Natural killer cell treated with Interleukin-12 subunit alpha and Interleukin-12 subunit beta and Interleukin-15 and Interleukin-18, amount 100 ng/mL, for 72 hours (primary cell): ENCODE data around the gene SPRY1. TPM values are rescaled to one million over a fixed set of nuclear protein-coding genes. Genes with fewer than 3 reads are reported as not detected.

Source experiments
- ATAC-seq, 2 donors: fragments of 150-1000 bp; cut with Tn5 transposase in 1 of 2; sonication (Bioruptor Pico), chemical (Tn5 transposase) in 1 of 2; 2 replicates each; pipeline ENCODE4 v1.10.0; 2021
- DNase-seq: peaks from one replicate; pipeline ENCODE4 v3.0.0; 2022; ENCODE audit warnings: low spot score
- H3K27ac Mint-ChIP-seq, 2 donors: 1 replicate in 1 of 2; 2 replicates in 1 of 2; pipeline ENCODE4 v1.8.0; 2022; ENCODE audit warnings: mixed read lengths in 2 of 2, mild to moderate bottlenecking in 1 of 2, moderate library complexity in 1 of 2
- H3K27me3 Mint-ChIP-seq, 2 donors: 1 replicate in 1 of 2; 2 replicates in 1 of 2; pipeline ENCODE4 v1.8.0; 2022; ENCODE audit warnings: mixed read lengths in 2 of 2
- H3K36me3 Mint-ChIP-seq: one replicate; pipeline ENCODE4 v1.8.0; 2022; ENCODE audit warnings: mixed read lengths
- H3K4me1 Mint-ChIP-seq, 2 donors: 1 replicate in 1 of 2; 2 replicates in 1 of 2; pipeline ENCODE4 v1.8.0; 2022; ENCODE audit warnings: low read depth in 2 of 2, mixed read lengths in 2 of 2, mild to moderate bottlenecking in 1 of 2
- H3K4me3 Mint-ChIP-seq: one replicate; pipeline ENCODE4 v1.8.0; 2022; ENCODE audit warnings: mixed read lengths
- H3K9me3 Mint-ChIP-seq: 2 replicates; pipeline ENCODE4 v1.8.0; 2022; ENCODE audit warnings: mixed read lengths
- total RNA-seq, 2 donors: library from RNA; stranded (reverse); gene quantifications; one replicate each; pipeline ENCODE4 v1.2.3, GENCODE V29; 2022

The SPRY1 gene
- total RNA-seq, 2 donors from 2014 or later = 1.7 to 4.2 TPM

DNA sequence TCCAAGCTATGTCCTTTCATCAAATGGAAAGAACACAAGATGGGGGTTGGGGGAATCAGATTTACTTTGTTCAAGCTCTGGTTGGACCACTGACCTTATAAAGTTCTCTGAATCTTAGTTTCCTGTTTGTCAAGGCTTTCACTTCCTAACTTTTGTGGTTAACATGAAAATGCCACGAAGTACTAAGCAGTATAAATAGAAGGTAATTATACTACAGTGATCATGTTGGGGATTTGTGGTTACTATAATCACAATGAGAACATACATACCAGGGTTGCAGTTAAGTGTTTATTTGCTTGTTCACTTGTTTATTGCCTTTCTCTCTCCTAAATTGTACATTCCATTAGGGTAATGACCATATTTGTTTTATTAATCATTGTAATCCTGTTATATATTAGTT, 53.2 kb downstream of the SPRY1 start:
- DNase-seq (no peak), ATAC-seq (peak in 1 of 2 donors; percentile 51)
- Mint-ChIP-seq H3K4me1 (peaks cover 11 to 18% of the 10 kb centered on the region in 2 donors), H3K9me3 (no peaks in the 10 kb centered on the region), H3K36me3 (no peaks in the 10 kb centered on the region), H3K27me3 (no peaks in the 10 kb centered on the region), H3K27ac (no peak overlapping the region), H3K4me3 (peak overlapping the region; percentile 32)

DNA sequence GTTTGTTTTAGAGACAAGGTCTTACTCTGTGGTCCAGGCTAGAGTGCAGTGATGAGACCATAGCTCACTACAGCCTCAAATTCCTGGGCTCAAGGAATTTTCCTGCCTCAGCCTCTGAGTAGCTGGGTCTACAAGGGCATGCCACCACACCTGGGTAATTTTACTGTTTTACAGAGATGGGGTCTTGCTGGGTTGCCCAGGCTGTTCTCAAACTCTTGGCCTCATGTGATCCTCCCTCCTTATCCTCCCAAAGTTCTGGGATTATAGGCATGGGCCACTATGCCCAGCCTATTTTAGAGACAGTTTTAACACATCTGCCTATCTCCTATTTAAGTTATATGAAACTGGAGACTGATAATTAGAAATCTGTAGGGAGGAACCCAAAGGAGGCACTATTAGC, 53.8 kb downstream of the SPRY1 start:
- Mint-ChIP-seq H3K4me3 (peak overlapping the region; percentile 32), H3K9me3 (no peaks in the 10 kb centered on the region), H3K4me1 (peaks cover 11 to 18% of the 10 kb centered on the region in 2 donors), H3K27ac (no peak overlapping the region), H3K27me3 (no peaks in the 10 kb centered on the region), H3K36me3 (no peaks in the 10 kb centered on the region)
- DNase-seq (no peak), ATAC-seq (no peak)

DNA sequence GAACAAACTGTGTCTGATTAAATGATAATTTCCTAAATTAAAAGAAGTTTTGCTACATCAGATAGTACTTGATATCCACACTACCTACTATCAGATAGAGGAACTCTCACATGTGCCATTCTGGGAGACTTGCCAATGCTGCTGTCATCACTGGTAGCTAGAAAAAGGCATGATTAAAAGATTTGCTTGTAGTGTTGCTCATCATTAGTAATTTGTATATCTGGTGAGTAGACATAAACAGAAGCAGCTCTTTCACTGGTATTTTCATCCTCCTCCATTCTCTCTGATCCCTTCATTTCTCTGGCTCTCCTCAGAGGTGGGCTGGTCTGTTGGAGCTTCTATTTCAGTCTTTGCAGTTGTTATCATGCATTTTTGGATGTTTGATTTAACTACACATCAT, 56.0 kb downstream of the SPRY1 start:
- no peaks in the 10 kb centered on the region for H3K36me3 Mint-ChIP-seq

DNA sequence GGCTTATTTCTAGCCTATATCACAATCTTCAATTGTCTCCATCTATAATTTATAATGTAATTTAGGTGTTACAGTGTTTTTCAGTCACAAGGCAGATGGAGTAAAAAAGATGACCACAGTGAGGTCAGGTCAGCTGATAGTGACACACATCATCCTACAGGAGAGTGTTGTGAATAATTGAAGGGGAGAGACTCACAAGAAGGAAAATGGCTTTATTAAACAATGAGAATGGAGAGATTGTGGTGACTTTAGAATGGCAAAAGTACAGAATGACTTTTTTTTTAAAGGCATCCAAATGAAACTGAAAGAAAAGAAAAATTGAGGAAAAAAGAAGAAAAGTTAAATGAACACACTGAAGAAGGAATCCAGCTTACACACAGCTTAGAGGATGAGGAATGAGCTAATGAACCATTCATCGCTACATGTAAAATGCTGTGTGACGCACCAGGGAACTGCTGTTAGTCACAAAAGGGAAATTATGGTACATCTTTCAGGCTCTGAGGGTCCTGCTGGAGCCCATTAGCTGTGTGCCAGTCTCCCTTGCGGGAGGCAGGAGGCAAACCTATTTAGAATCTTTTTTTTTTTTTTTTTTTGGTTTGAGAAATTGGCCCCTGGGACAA, 56.6 kb downstream of the SPRY1 start:
- no peak overlapping the region for H3K27ac Mint-ChIP-seq
- no peak overlapping the region for H3K4me3 Mint-ChIP-seq
- no peaks in the 10 kb centered on the region for H3K9me3 Mint-ChIP-seq
- H3K4me1 Mint-ChIP-seq = peaks cover 11 to 13% of the 10 kb centered on the region in 2 donors
- H3K36me3 Mint-ChIP-seq = no peaks in the 10 kb centered on the region
- no peak for ATAC-seq
- H3K27me3 Mint-ChIP-seq = no peaks in the 10 kb centered on the region
- no peak for DNase-seq

More for the DNA sequence above, 56.0 kb downstream of the SPRY1 start:
- no peaks in the 10 kb centered on the region for H3K27me3 Mint-ChIP-seq
- H3K4me3 Mint-ChIP-seq = no peak overlapping the region
- no peak for DNase-seq
- H3K27ac Mint-ChIP-seq = no peak overlapping the region
- H3K4me1 Mint-ChIP-seq = peaks cover 11 to 13% of the 10 kb centered on the region in 2 donors
- ATAC-seq = no peak
- no peaks in the 10 kb centered on the region for H3K9me3 Mint-ChIP-seq
